NAMALWA (cell line): Measurements from ENCODE around the gene FBXO44.

Source experiments
- DNase-seq: peaks from one replicate; pipeline ENCODE4 v3.0.0-alpha.2; 2015; ENCODE audit warnings: low spot score

Gene FBXO44

DNA sequence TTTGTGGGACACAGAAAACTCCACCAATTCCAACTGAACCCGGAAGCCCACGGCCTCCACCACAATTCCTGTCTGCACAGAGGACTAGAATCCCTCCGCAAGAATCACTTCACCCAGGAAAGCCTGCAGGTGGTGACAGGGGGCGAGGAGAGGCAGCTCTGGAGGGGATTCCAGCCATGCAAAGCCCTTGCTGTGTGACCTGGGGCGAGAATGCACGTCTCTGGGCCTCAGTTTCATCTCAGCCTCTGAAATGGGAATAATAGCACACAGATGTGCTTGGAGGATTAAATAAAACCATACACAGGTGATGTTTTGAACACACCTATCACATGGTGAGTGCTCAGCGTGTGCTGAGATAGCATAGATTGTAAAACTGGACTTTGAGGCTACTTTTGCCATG lies 14.6 kb upstream of the FBXO44 start:
- DNase-seq = no peak

DNA sequence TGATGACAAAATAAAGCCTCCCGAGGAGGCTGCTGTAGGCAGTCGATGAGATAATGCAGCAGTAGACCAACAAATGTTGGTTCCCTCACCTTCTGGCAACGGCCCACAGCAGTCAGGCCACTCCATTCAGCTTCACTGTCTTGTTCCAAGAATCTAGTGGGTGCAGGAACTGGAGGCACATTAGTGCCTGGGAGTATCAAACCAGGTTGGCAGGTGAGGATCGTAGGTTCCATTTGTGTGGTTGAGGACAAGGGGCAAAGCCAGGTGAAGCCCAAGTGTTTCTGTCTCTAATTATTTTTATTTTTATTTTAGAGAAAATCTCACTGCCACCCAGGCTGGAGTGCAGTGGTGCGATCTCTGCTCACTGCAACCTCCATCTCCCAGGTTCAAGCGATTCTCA lies 13.7 kb upstream of the FBXO44 start:
- DNase-seq = no peak

DNA sequence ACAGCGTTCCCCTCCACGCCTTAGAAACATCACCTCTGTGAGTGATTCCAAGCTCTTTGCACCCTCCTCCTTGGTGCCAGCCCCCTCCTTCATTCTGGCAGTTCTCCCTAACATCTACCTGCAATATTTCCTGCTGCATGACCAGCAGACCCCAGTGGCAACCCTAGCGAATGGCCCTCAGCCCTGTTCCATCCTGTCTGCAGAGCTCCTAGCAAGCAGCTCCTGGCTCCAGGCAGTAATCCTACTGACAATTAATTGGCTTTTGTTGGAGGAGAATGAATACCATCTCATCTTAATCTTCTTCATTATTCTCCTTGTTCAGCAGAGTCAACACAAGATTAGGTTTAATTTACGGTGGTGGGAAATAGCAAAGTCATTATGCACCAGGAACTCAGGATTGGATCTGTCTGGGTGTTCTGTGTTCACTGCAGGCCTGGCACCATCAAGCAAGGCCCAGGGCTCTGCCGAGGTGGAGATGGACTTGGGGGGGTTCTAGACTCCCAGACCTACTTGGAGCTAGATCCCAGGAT lies 12.8 kb upstream of the FBXO44 start:
- DNase-seq = no peak

DNA sequence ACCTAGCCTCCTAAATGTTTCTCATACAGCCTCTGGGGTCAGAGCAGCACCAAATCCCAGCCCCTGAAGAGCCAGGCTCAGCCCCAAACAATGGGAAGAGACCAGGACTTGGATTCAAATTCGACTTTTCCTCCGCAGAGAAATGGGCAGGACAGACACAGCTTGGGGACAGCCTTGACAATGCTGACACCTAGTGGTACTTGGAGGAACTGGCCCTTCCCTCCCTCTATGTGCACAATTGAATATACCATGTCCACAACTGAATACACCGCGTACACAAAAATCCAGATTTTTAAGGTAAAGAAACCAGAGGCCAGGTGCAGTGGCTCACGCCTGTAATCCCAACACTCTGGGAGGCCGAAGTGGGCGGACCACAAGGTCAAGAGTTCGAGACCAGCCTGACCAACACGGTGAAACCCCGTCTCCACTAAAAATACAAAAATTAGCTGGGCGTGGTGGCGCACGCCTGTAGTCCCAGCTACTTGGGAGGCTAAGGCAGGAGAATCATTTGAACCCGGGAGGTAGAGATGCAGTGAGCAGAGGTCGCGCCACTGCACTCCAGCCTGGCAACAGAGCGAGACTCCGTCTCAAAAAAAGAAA lies 12.2 kb upstream of the FBXO44 start:
- DNase-seq = peak; percentile 81

DNA sequence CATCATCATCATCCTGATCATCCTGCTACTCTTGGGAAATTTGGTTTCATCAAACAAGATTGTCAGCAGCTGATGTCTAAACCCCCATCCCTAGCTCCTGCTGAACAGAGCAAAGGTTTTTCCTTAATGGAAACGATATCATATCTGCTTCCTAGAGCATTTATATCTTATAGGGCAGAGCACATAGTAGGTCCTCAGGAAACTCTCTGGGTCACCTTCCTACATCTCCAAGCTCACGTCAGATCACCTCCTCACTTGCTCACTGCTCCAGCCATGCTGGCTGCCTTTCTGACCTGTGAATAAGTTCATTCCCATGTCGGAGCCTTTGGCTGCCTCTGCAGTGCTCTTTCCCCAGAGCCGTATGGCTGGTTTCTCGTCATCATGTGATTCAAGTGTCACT lies 10.9 kb upstream of the FBXO44 start:
- no peak for DNase-seq

DNA sequence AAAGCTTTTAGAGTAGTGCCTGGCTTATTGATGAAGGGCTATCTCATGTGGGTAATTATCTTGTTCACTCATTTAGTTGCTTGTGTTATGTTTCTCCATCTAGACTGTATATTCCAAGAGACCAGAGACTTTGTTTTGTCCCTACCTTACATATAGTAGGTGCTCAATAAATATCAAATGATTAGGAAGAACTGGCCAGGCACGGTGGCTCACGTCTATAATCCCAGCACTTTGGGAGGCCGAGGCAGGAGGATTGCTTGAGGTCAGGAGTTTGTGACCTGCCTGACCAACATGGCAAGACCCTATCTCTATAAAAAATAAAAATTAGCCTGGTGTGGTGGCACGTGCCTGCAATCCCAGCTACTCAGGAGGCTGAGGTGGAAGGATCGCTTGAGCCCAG lies 9.4 kb upstream of the FBXO44 start:
- no peak for DNase-seq

DNA sequence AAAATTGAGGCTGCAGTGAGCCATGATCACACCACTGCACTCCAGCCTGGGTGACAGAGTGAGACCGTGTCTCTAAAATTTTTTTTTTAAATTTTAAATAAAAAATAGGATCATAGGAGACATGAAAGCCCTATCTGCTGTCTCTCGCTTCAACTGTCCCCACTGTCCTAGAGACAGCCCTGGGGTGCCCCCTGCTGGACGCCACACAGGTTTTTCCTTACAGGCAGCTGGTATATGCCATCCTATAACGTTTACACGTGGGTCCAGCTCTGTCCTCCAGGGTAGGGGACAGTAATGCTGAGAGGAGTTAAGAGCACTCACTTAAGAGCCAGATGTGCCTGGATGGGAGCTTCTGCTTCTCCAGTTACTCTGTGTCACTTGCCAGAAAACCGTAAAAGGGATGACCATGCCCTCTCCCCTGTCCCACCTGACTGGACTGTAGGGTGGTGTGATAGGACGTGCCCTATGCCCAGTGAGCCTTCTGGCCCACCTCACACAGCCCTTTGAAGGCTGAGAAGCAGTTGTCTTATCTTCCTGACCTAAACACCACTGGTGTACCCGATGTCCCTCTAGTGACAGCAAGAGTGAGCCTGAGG lies 8.9 kb upstream of the FBXO44 start:
- DNase-seq = peak; percentile 93

DNA sequence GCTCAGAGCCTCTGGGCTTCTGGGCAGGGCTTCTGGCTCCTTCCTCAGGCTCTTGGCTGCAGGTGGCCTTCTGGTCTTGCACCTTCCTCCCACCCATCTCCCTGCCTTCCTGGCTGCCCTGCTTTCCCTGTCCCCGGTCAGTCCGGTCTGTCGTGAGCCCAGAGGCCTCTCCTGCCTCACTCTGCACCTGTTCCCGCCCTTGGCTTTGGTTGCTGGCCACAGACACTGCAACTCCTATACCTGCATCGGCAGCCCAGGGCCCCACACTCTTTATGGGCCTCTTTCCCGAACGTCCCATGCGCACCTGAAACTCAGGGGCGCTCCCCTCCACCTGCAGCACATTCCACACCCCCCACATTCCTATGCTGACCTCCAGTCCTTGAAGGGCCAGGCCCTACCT lies 8.4 kb upstream of the FBXO44 start:
- DNase-seq = no peak

DNA sequence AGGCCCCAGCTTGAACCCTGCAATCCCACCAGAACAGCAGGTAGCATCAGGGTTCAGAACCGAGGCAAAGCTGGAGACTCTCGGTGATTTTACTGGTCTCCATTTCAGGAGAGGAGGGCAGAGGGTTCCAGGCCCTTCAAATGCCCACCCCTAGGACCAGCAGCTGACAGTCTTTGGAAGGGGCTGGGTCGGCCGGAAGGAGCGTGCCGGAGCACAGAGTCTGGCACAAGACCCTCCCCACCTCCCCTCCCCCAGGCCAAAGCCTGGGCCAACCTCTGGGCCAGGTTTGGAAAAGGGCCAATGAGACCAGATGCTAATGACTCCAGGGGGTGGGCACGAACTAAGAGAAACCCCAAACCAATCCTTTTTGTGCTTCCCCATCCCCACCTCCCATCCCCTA lies 7.3 kb upstream of the FBXO44 start:
- DNase-seq = no peak

DNA sequence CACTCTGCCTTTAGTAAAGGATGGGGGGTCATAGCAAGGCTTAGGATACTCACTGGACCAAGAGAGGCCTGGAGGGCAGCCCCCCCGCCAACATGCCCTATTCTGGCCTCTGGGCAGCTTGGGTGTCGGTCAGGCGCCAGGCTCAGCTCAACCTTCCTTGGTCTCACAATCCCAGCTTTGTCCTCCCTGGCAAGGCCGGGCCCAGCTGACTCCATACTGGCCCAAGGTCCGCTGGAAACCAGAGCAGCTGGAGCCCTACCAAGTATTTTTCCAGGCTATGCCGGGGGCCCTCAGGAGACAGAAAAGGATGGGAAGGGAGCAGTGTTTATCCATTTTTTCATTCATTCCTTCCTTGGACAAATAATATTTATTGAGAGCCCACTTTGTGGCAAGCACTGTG lies 6.6 kb upstream of the FBXO44 start:
- DNase-seq = no peak

DNA sequence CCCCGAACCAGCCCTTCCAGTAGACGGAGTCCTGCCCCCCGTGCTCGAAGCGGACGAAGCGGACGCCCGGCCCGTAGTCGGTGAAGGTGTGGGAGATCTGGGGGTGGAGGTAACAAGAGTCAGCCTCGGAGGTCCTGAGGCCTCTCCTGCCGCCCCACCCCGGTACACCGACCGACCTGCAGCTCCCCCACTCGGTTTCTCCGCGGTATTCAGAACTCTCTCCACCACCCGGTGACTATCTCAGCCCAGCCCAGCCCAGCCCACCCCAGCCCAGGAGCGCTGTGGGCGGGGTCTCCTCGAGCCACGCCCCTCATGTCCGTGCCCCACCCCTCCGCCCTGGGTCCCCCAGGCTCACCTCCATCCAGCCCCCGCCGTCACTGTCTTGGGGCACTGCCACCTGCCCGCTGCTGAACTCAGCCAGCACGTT lies 5.9 kb upstream of the FBXO44 start:
- DNase-seq = no peak

DNA sequence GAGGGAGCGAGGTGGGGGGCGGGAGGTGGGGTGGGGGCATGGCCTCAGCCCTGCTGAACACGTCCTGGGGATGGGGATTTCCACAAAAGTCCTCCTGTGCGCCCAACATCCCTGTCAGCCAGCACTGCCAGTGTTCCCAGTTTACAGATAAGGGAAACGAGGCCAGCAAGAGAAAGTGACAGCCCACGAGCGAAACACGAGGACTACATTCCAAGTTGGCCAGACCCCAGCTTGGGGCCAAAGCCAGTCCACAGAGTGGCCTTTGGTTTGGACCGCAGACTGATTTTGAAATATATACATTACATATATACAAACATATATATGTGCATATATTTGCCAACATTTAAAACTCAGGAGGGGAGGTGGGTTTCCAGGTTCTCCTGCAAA lies 5.4 kb upstream of the FBXO44 start:
- no peak for DNase-seq

DNA sequence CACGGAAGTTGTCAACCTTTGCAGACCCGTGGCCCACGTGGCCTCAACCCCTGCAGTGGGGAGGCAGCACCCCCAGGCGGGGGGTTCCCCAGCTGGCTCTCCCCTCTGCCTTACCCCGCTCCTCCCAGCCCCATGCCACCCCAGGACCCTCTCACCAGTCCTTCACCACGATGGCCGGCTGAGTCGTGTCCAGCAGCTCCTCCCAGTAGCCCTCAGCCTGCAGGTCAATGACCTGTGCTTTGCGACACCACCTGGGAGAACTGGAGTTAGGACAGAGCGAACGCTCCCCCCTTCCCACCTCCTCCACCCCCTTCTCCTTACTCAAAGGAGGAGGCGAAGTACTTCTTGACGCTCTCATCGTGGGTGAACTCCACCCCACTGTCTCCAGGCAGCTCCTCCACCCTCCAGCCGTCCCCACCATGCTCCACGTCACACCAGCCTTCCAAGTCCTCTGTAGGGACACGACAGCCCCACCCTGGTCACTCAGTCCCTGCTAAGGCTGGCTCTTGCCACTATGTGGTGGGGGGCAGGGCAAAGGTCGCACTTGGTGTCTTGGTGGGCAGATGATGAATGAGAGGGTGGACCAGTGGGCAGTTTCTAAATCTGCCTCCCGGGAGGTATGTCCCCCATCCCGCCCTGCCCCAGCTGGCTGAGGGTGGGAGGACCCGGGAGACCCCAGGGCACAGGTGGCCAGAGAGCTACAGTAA lies 4.9 kb upstream of the FBXO44 start:
- DNase-seq = no peak

DNA sequence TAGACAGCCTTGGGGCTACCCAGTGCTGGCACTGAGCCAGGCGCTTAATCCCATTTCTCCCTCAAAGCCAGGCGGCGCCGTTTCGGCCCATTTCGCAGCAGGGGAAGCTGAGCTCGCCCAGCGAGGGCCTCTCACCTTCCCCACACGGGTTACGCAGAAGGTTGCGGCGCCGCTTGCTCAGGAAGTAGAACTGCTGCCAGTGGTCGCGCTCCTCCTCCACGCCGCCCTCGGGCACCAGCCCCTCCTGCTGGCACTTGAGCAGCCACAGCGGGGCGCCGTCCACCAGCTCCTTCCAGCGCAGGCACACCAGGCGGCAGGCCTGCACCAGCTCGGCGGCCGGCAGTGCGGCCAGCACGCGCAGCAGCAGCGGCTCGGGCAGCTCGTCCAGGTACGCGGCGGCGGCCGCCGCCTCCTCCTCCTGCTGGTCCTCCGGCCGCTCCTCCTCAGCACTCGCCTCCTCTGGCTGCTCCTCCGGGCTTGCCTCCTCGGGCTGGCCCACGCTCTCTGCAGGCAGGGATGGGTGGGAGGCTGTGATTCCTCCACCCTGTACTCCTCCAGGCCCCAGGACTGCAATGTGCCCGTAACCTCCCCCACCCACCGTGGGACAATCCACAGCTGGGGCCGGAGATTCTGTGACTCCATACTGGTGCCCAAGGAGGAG lies 4.2 kb upstream of the FBXO44 start:
- no peak for DNase-seq

DNA sequence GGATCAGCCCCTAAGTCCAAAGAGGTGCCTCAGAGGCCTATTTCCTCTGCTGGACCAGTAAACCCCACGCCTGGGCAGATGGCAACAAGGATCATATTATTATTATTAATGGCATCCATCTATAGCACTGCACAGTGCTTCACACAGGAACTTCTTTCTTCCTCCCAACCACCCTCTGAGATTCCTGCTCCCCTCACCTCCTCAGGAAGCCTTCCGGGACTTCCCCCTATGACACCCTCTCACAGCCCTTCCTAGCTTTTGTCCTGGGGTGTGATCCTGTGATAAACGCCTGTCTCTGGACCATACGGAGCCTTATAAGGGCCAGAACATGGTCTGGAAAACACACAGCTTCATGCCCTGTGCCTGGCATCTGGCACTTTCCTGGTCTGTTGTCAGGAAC lies 3.7 kb upstream of the FBXO44 start:
- no peak for DNase-seq

DNA sequence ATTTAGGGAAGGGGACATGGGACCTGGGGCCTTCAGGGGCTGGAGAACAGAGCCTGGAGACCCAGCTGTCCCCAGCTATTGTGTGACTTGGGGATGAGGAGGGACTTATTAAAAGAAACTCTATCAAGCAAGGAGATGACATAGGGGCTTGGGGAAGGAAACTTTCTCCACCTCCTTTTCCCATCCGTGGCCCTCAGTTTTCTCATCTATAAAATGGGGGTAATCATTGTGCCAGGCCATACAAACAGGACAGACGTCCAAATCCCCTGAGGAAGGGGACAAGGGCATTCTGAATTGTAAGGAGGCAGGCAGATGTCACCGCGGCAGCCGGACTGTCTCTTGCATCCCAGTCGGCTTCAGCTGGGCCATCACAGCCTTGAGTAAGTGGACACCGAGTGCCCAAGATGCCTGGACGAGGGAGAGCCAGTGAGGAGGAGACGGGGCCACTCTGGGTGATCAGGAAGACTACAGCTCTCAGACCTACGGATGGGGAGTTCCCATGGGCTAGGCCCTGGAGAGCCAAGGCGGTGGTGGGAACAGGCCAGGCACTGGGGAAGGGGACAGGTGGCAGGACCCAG lies 2.4 kb upstream of the FBXO44 start:
- no peak for DNase-seq

DNA sequence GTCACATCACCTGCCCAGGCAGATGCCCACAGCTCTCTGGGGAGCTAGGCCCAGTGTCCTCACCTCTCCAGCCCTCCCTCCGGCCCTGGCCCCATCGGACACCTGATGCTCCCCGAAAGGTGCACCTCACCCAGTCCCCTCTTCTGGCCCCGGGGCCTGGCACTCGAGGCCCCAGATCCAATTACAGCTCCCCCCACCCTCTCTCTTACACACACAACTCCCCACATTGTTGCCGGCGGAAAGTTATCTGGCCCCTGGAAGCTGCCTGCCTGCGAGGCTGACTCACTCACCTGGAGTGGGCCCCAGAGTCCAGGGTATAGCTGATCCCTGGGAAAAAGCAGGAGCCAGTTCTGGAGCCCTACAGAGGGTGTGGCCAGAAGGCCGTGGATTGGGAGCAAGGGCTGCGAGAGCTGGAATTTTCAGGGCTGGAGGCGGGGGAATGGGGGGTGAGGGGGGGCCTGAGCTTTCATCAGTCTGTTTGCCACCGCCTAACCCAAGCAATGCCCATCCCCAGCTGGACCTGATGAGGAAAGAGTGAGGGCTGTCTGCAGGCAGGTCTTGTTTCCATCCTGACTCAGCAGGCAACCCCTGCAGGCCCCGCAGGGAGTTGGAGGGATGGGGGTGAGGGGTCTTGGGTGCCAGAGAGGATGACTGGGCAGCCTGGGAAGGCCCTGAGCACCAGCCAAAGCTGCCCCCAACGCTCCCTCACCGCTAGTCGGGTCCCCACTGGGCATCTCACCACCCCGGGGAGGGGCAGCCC lies 1.4 kb upstream of the FBXO44 start:
- no peak for DNase-seq

DNA sequence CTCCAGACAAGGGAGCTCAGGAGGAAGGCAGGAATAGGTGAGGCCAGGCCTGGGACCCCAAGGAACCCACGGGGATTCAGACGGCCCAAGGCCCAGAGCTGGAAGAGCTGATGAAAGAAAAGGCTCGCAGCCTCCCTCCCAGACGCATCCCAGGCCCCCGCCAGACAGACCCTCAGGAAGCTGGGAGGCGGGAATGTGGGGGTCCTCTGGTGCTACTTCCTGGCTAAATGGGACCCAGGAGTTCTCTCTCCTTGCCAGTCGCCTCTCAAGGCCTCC lies 878 bp upstream of the FBXO44 start:
- DNase-seq = no peak

DNA sequence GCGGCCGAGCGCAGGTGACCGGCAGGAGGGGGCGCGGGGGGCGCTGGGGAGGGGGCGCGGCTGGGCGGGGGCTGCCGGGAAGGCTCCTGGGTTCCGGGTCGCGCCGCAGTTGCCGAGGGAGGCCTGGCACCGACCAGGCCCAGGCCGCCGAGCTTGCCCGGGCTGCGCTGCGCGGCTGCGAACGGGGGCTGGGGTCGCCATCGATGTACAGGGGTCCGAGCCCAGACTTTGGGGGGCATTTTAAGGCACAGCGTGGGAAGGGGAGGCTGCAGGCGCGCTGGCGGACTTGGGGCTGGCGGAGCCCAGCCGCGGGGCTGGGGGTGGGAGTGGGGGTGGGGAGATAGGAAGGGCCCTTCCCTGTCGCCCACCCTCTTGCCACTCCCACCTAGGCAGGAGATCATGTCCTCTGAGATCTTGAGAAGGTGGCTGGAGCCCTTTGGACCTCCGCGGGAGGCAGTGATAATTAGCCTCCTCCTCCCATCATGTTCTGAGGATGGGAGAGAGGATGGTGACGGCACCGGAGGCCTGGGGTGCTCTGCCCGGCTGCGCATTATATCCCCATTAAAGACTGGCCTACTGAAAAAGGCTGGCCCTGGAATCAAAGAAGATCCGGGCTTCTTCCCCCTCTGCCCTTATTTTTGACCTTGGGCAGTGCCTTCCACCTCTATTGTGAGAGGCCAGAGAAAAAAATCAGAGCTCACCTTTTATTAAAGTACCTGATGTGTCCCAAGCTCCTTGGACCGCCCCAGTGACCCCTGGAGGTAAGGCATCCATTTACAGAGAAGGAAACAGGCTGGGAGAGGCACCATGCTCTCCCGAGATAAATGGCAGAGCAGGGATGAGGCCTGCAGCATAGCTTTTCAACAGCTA lies 497 bp downstream of the FBXO44 start:
- DNase-seq = no peak

DNA sequence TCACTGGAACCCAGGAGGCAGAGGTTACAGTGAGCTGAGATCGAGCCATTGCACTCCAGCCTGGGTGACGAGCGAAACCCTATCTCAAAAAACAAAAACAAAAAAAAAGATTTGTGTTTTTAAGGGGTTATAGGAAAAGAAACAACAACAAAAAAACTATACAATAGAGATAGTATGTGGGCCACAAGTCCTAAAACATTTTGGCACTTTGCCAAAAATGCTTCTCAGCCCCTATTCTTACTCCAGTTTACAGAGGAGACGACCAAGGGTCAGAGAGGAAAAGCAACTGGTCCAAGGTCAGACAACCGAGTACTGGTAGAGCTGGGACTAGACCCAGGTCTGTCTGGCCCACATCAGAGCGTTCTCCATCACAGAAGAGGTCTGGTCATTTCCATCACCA lies 3.0 kb downstream of the FBXO44 start:
- DNase-seq = no peak

DNA sequence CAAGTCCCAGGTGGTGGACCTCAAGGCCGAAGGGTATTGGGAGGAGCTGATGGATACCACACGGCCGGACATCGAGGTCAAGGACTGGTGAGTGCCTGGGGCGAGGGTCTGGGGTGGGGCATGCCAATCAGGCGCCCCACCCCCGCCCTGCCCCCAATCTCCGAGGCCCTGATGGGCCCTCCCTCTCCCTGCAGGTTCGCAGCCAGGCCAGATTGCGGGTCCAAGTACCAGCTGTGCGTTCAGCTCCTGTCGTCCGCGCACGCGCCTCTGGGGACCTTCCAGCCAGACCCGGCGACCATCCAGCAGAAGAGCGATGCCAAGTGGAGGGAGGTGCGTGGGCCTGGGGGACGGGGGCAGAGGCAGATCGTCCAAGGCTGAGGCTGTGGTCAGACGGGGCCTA lies 3.9 kb downstream of the FBXO44 start:
- DNase-seq = no peak
